MM.1S (cell line): ENCODE data around the gene ST6GAL1.
"Not testable (repeated sequence)": the region's sequence is repeated elsewhere in the genome, so short reads cannot be mapped to it uniquely, and the experiment has no call there.

ENCODE experiments used
- DNase-seq: peaks from one replicate; pipeline ENCODE4 v3.0.0-alpha.2; 2015
- H2AFZ ChIP-seq: fragments of 300-600 bp; sonication (generic); 2 replicates; pipeline ENCODE4 v1.6.0; 2016; ENCODE audit warnings: antibody characterized with exemption, low read length
- H3F3A ChIP-seq: fragments of 300-600 bp; sonication (generic); 2 replicates; pipeline ENCODE4 v1.6.1; 2016; ENCODE audit warnings: mild to moderate bottlenecking, antibody characterized with exemption, low read length, moderate library complexity, mixed read lengths; ENCODE audit not compliant: insufficient read depth
- H3K27ac ChIP-seq: fragments of 300-600 bp; sonication (generic); 2 replicates; pipeline ENCODE4 v1.5.1; 2016; ENCODE audit warnings: mild to moderate bottlenecking, low read length
- H3K27me3 ChIP-seq: fragments of 300-600 bp; sonication (generic); replicated peaks from 2 replicates; pipeline ENCODE4 v1.6.0; 2016; ENCODE audit warnings: low read length; ENCODE audit not compliant: insufficient read depth
- H3K36me3 ChIP-seq: fragments of 300-600 bp; sonication (generic); replicated peaks from 2 replicates; pipeline ENCODE4 v1.6.1; 2016; ENCODE audit warnings: mild to moderate bottlenecking, low read length, mixed read lengths; ENCODE audit not compliant: insufficient read depth
- H3K4me1 ChIP-seq: fragments of 300-600 bp; sonication (generic); 2 replicates; pipeline ENCODE4 v1.6.1; 2016; ENCODE audit warnings: low read length, mixed read lengths
- H3K4me2 ChIP-seq: fragments of 300-600 bp; sonication (generic); 2 replicates; pipeline ENCODE4 v1.6.0; 2016; ENCODE audit warnings: low read depth, low read length
- H3K4me3 ChIP-seq: fragments of 300-600 bp; sonication (generic); 2 replicates; pipeline ENCODE4 v1.5.1; 2016; ENCODE audit warnings: low read length, mixed read lengths
- H3K79me2 ChIP-seq: fragments of 300-600 bp; sonication (generic); 2 replicates; pipeline ENCODE4 v1.6.1; 2016; ENCODE audit warnings: mixed run types, low read length, mixed read lengths
- H3K9ac ChIP-seq: fragments of 300-600 bp; sonication (generic); 2 replicates; pipeline ENCODE4 v1.6.1; 2016; ENCODE audit warnings: low read length, mixed read lengths
- H3K9me2 ChIP-seq: fragments of 300-600 bp; sonication (generic); replicated peaks from 2 replicates; pipeline ENCODE4 v1.6.1; 2016; ENCODE audit warnings: mild to moderate bottlenecking, low read length, mixed read lengths; ENCODE audit not compliant: insufficient read depth
- H3K9me3 ChIP-seq: fragments of 300-600 bp; sonication (generic); replicated peaks from 2 replicates; pipeline ENCODE4 v1.6.1; 2016; ENCODE audit warnings: mild to moderate bottlenecking, low read length, mixed read lengths; ENCODE audit not compliant: insufficient read depth
- H4K20me1 ChIP-seq: fragments of 300-600 bp; sonication (generic); 2 replicates; pipeline ENCODE4 v1.6.1; 2016; ENCODE audit warnings: mild to moderate bottlenecking, low read length, moderate library complexity, mixed read lengths; ENCODE audit not compliant: insufficient read depth
- EZH2 ChIP-seq: fragments of 300-600 bp; sonication (generic); optimal IDR thresholded peaks from 2 replicates; pipeline ENCODE3; 2017; ENCODE audit warnings: low read depth, mild to moderate bottlenecking, antibody characterized with exemption, low read length, mixed read lengths
- EZH2phosphoT487 ChIP-seq: fragments of 300-600 bp; sonication (generic); IDR thresholded peaks from 2 replicates; pipeline ENCODE4 v1.6.1; 2018; ENCODE audit warnings: antibody characterized with exemption, low read length
- TF ChIP-seq, protein P1 (sequence below): fragments of 300-600 bp; sonication (generic); IDR thresholded peaks from 2 replicates; pipeline ENCODE4 v1.5.1; 2016; ENCODE audit warnings: antibody characterized with exemption, low read length, mixed read lengths

ST6GAL1 gene

DNA sequence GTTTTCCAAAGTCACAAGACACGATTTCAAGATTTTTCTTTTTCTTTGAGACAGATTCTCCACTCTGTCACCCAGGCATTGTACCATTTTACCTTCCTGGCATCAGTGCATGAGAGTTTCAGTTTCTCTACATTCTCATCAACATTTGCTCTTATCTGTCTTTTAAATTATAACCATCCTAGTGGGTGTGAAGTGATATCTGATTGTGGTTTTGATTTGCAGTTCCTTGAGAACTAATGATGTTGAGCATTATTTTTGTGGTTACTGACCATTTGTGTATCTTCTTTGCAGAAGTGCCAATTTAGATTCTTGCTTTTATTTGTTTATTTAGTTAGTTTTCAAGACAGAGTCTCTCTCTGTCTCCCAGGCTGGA, 46.7 kb upstream of the ST6GAL1 start:
- H3K4me3 ChIP-seq: no peak overlapping the region
- no peaks in the 10 kb centered on the region for H3K27me3 ChIP-seq
- no peak overlapping the region for H3K4me2 ChIP-seq
- H3K9ac ChIP-seq: no peak overlapping the region
- no peak overlapping the region for H3K27ac ChIP-seq
- TF ChIP-seq, protein P1, sequence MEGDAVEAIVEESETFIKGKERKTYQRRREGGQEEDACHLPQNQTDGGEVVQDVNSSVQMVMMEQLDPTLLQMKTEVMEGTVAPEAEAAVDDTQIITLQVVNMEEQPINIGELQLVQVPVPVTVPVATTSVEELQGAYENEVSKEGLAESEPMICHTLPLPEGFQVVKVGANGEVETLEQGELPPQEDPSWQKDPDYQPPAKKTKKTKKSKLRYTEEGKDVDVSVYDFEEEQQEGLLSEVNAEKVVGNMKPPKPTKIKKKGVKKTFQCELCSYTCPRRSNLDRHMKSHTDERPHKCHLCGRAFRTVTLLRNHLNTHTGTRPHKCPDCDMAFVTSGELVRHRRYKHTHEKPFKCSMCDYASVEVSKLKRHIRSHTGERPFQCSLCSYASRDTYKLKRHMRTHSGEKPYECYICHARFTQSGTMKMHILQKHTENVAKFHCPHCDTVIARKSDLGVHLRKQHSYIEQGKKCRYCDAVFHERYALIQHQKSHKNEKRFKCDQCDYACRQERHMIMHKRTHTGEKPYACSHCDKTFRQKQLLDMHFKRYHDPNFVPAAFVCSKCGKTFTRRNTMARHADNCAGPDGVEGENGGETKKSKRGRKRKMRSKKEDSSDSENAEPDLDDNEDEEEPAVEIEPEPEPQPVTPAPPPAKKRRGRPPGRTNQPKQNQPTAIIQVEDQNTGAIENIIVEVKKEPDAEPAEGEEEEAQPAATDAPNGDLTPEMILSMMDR: no peak
- TF ChIP-seq EZH2phosphoT487 (no peak), EZH2 (no peak)
- H3K36me3 ChIP-seq: no peaks in the 10 kb centered on the region
- no peak for DNase-seq
- no peaks in the 10 kb centered on the region for H3K9me3 ChIP-seq
- H4K20me1 ChIP-seq: no peaks in the 10 kb centered on the region
- H3K9me2 ChIP-seq: no peaks in the 10 kb centered on the region
- H2AFZ ChIP-seq: no peak overlapping the region
- 0 out of 2 replicates have a peak, but pooled peaks cover 3% of the 10 kb centered on the region for H3F3A ChIP-seq
- no peaks in the 10 kb centered on the region for H3K79me2 ChIP-seq
- H3K4me1 ChIP-seq: peaks cover 8% of the 10 kb centered on the region

DNA sequence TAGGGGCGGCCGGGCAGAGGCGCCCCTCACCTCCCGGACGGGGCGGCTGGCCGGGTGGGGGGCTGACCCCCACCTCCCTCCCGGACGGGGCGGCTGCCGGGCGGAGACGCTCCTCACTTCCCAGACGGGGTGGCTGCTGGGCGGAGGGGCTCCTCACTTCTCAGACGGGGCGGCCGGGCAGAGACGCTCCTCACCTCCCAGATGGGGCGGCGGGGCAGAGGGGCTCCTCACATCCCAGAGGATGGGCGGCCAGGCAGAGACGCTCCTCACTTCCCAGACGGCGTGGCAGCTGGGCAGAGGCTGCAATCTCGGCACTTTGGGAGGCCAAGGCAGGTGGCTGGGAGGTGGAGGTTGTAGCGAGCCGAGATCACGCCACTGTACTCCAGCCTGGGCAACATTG, 45.5 kb upstream of the ST6GAL1 start:
- not testable (repeated sequence) for H2AFZ ChIP-seq, H4K20me1 ChIP-seq, H3K27me3 ChIP-seq, H3K36me3 ChIP-seq, H3K9me3 ChIP-seq, H3K4me1 ChIP-seq, H3K4me2 ChIP-seq, DNase-seq, H3K27ac ChIP-seq, H3K9ac ChIP-seq, H3F3A ChIP-seq, H3K9me2 ChIP-seq, H3K79me2 ChIP-seq, H3K4me3 ChIP-seq

DNA sequence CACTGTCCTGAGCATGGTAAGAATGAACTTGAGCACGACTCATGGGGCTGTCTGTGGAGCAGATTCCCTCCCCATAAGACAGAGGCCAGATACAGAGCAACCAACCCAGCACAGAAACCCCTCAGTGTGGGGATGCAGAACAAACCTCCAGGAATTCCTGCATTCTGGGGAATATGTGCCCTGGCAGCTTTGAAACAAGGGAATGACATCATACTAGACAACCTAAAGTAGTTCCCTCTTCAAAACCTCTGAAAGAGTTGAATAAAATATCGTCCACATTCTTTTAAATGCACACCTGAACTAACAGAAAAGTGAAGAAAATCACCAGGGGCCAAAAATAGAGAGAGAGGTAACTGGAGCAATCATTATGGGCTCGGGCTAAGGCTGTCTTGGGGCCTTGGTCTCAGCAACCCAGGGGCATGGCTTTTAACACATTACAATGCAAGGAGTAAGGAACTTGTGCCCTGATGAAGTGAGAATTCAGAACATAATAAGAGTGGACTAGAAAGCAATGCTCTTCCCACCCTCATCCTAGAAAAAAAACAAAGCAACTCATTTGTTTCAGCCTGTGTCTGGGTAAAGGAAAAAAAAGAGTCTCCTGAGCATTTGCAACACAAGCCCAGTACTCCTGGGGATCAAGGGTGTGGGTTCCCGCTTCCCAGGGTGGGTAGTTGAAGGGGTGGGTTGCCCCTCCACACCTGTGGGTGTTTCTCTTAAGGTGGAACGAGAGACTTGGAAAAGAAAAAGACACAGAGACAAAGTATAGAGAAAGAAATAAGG, 43.9 kb upstream of the ST6GAL1 start:
- H2AFZ ChIP-seq: no peak overlapping the region
- H3K4me3 ChIP-seq: no peak overlapping the region
- no peaks in the 10 kb centered on the region for H3K36me3 ChIP-seq
- H3K27ac ChIP-seq: no peak overlapping the region
- H3K27me3 ChIP-seq: no peaks in the 10 kb centered on the region
- no peaks in the 10 kb centered on the region for H4K20me1 ChIP-seq
- peaks cover 8% of the 10 kb centered on the region for H3K4me1 ChIP-seq
- 0 out of 2 replicates have a peak, but pooled peaks cover 3% of the 10 kb centered on the region for H3F3A ChIP-seq
- no peak for DNase-seq
- no peaks in the 10 kb centered on the region for H3K79me2 ChIP-seq
- H3K9me2 ChIP-seq: no peaks in the 10 kb centered on the region
- H3K9ac ChIP-seq: no peak overlapping the region
- TF ChIP-seq EZH2phosphoT487: no peak
- H3K9me3 ChIP-seq: no peaks in the 10 kb centered on the region
- no peak overlapping the region for H3K4me2 ChIP-seq

DNA sequence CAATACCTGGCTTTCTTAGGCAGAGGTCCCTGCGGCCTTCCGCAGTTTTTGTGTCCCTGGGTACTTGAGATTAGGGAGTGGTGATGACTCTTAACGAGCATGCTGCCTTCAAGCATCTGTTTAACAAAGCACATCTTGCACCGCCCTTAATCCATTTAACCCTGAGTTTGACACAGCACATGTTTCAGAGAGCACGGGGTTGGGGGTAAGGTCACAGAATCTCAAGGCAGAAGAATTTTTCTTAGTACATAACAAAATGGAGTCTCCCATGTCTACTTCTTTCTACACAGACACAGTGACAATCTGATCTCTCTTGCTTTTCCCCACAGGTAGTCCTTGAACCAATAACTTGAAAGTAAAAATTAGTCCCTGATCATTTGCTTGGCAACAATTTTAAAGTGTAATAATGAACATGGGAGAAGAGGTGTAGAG, 42.8 kb upstream of the ST6GAL1 start:
- H2AFZ ChIP-seq, H3K4me2 ChIP-seq, H3K4me1 ChIP-seq: not testable (repeated sequence)

DNA sequence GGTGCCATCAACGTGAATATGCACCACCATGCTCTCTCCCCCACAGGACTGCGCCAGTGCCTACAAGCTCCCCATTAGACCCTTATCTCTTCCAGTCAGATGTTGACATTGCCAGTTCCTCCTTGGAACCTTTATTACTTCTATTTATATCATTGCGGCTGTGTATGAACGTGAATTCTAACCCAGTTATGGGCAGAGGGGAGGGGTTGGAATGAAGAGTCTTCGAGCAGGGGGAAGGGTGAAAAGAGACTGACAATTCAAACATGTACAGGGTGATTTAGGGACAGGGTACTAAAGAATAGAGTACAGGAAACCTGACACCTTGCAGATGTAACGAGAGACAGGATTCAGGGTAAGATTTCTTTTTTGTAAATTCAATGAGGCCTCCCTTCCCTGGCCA, 41.8 kb upstream of the ST6GAL1 start:
- TF ChIP-seq, protein P1: no peak
- no peak for TF ChIP-seq EZH2phosphoT487
- no peak for TF ChIP-seq EZH2
- no peaks in the 10 kb centered on the region for H4K20me1 ChIP-seq
- no peak overlapping the region for H3K9ac ChIP-seq
- no peaks in the 10 kb centered on the region for H3K4me1 ChIP-seq
- no peaks in the 10 kb centered on the region for H3K27me3 ChIP-seq
- H3K4me2 ChIP-seq: no peak overlapping the region
- no peaks in the 10 kb centered on the region for H3K9me2 ChIP-seq
- no peak overlapping the region for H3K4me3 ChIP-seq
- DNase-seq: no peak
- no peak overlapping the region for H3K27ac ChIP-seq
- H3K36me3 ChIP-seq: no peaks in the 10 kb centered on the region
- H3F3A ChIP-seq: no peaks in the 10 kb centered on the region
- no peak overlapping the region for H2AFZ ChIP-seq
- no peaks in the 10 kb centered on the region for H3K9me3 ChIP-seq
- H3K79me2 ChIP-seq: no peaks in the 10 kb centered on the region

More for the DNA sequence above, 42.8 kb upstream of the ST6GAL1 start:
- not testable (repeated sequence) for H3K36me3 ChIP-seq, H4K20me1 ChIP-seq, H3K27ac ChIP-seq, H3K9me3 ChIP-seq, H3K27me3 ChIP-seq, H3K79me2 ChIP-seq, H3K9ac ChIP-seq, H3F3A ChIP-seq, H3K4me3 ChIP-seq, H3K9me2 ChIP-seq, DNase-seq

DNA sequence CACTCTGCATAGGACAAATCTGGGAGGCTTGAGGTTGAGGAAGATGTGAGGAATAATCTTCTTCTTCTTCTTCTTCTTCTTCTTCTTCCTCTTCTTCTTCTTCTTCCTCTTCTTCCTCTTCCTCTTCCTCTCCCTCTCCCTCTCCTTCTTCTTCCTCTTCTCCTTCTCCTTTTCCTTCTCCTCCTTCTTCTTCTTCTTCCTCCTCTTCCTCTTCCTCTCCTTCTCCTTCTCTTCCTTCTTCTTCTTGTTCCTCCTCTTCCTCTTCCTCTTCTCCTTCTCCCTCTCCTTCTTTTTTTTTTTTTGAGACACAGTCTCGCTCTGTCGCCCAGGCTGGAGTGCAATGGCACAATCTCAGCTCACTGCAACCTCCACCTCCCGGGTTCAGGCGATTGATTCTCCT, 40.6 kb upstream of the ST6GAL1 start:
- not testable (repeated sequence) for H3K9me3 ChIP-seq, H4K20me1 ChIP-seq, H3K27ac ChIP-seq, H2AFZ ChIP-seq, H3K4me1 ChIP-seq, H3K9ac ChIP-seq, H3K4me2 ChIP-seq, H3K4me3 ChIP-seq, DNase-seq, H3K9me2 ChIP-seq, H3F3A ChIP-seq, H3K27me3 ChIP-seq, H3K36me3 ChIP-seq, H3K79me2 ChIP-seq
